PC-3 (cell line): Measurements from ENCODE around the gene CIAO2B. TPM values are rescaled to one million over a fixed set of nuclear protein-coding genes. Genes with fewer than 3 reads are reported as not detected.

Source experiments
- ATAC-seq: fragments of 200-7000 bp; cut with Tn5 transposase; 2 replicates; pipeline ENCODE4 v1.9.1; 2020; ENCODE audit warnings: mild to moderate bottlenecking, moderate library complexity
- BruUV-seq: library from RNA; stranded (reverse); fragments of 400-500 nt; replicated peaks from 2 replicates; lab custom pipeline; 2021; lab: Mats Ljungman, UMichigan
- CTCF ChIA-PET: fragments of 300-600 bp; sonication (Branson Sonifier 250); formaldehyde crosslinking; loops from one replicate; lab custom pipeline; 2022; ENCODE audit warnings: antibody characterized with exemption; lab: Charles Lee
- POLR2A ChIA-PET: fragments of 300-600 bp; sonication (Branson Sonifier 250); formaldehyde crosslinking; loops from one replicate; lab custom pipeline; 2022; ENCODE audit warnings: antibody characterized with exemption; ENCODE audit not compliant: unreplicated experiment; lab: Charles Lee
- DNase-seq: peaks from one replicate; pipeline ENCODE4 v3.0.0-alpha.2; 2015
- H2AFZ ChIP-seq: fragments of 300-600 bp; sonication (generic); 2 replicates; pipeline ENCODE4 v1.6.0; 2016; ENCODE audit warnings: antibody characterized with exemption, low read length
- H3F3A ChIP-seq: fragments of 300-600 bp; sonication (generic); one replicate; pipeline ENCODE4 v1.6.0; 2017; ENCODE audit warnings: antibody characterized with exemption, low read length, control low read depth, mild to moderate bottlenecking; ENCODE audit not compliant: unreplicated experiment
- H3K27ac ChIP-seq: fragments of 300-600 bp; sonication (generic); 2 replicates; pipeline ENCODE4 v1.5.1; 2016; ENCODE audit warnings: mild to moderate bottlenecking, low read length
- H3K27me3 ChIP-seq: fragments of 300-600 bp; sonication (generic); 2 replicates; pipeline ENCODE4 v1.6.1; 2016; ENCODE audit warnings: low read length, mixed read lengths
- H3K36me3 ChIP-seq: fragments of 300-600 bp; sonication (generic); 2 replicates; pipeline ENCODE4 v1.6.1; 2016; ENCODE audit warnings: low read depth, mixed run types, low read length, mixed read lengths
- H3K4me1 ChIP-seq: fragments of 300-600 bp; sonication (generic); 2 replicates; pipeline ENCODE4 v1.5.1; 2016; ENCODE audit warnings: low read length; ENCODE audit not compliant: insufficient read depth
- H3K4me2 ChIP-seq: fragments of 300-600 bp; sonication (generic); 2 replicates; pipeline ENCODE4 v1.6.0; 2016; ENCODE audit warnings: low read length
- H3K4me3 ChIP-seq: fragments of 300-600 bp; sonication (generic); 2 replicates; pipeline ENCODE4 v1.5.1; 2016; ENCODE audit warnings: mild to moderate bottlenecking, low read length, mixed read lengths
- H3K79me2 ChIP-seq: fragments of 300-600 bp; sonication (generic); 2 replicates; pipeline ENCODE4 v1.6.1; 2017; ENCODE audit warnings: low read length, mixed read lengths
- H3K9ac ChIP-seq: fragments of 300-600 bp; sonication (generic); 2 replicates; pipeline ENCODE4 v1.6.0; 2016; ENCODE audit warnings: mild to moderate bottlenecking, low read length
- H3K9me2 ChIP-seq: fragments of 300-600 bp; sonication (generic); replicated peaks from 2 replicates; pipeline ENCODE4 v1.6.1; 2016; ENCODE audit warnings: mixed run types, low read length, mixed read lengths
- H3K9me3 ChIP-seq: fragments of 300-600 bp; sonication (generic); 2 replicates; pipeline ENCODE4 v1.6.1; 2016; ENCODE audit warnings: low read length, mixed read lengths
- H4K20me1 ChIP-seq: fragments of 300-600 bp; sonication (generic); 2 replicates; pipeline ENCODE4 v1.6.1; 2016; ENCODE audit warnings: low read length, mixed read lengths
- EZH2 ChIP-seq: fragments of 300-600 bp; sonication (generic); IDR thresholded peaks from one replicate; pipeline ENCODE4 v1.6.1; 2017; ENCODE audit warnings: antibody characterized with exemption, mild to moderate bottlenecking, low read length; ENCODE audit not compliant: unreplicated experiment
- EZH2phosphoT487 ChIP-seq: fragments of 300-600 bp; sonication (generic); IDR thresholded peaks from 2 replicates; pipeline ENCODE4 v1.6.1; 2018; ENCODE audit warnings: mild to moderate bottlenecking, antibody characterized with exemption, low read length, borderline replicate concordance
- intact Hi-C: fragments of 100-400 bp; cut with micrococcal nuclease; formaldehyde crosslinking; loops from 2 replicates; pipeline ENCODE4 v1.9.0; 2023
- total RNA-seq: library from RNA; depleted of rRNA; stranded (reverse); fragments of >200 nt; gene quantifications from 2 replicates; pipeline ENCODE4 v1.2.3, GENCODE V29; 2014
- TF ChIP-seq, protein P1 (sequence below): fragments of 300-600 bp; sonication (generic); conservative IDR thresholded peaks from 2 replicates; pipeline ENCODE4 v1.5.1; 2017; ENCODE audit warnings: antibody characterized with exemption, low read depth, mild to moderate bottlenecking, low read length

CIAO2B gene
- total RNA-seq, 1 experiment from 2014 or later, result 172 TPM

DNA sequence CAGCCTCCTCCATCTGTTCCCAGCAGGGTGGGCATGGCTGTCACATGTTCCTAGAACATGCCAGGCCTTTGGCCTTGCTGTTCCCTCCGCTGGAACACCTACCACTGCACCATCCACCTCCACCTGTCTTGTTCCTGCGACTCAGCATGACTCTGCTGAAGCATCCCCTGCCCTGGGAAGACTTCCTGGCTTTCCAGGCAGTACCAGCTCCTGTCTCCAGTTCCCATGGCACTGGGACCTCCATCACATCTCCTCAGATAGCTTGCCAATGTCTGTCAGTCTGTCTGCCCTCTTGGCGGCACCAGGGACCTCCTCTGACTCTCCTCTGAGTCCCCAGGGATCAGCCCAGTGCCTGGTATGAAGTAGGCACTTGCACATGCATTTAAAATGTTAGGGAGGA, 38.2 kb downstream of the CIAO2B start:
- no peak overlapping the region for H3K27ac ChIP-seq
- H3K9ac ChIP-seq, result no peak overlapping the region
- H4K20me1 ChIP-seq, result no peaks in the 10 kb centered on the region
- H3K4me1 ChIP-seq, result peaks cover 4% of the 10 kb centered on the region; the same call in 1 of the 2 replicates
- H3F3A ChIP-seq, result no peaks in the 10 kb centered on the region
- H3K27me3 ChIP-seq, result no peaks in the 10 kb centered on the region
- intact Hi-C loops, result no loop called here
- no peaks in the 10 kb centered on the region for H3K79me2 ChIP-seq
- CTCF ChIA-PET, result no interaction called here
- no peak for TF ChIP-seq EZH2
- TF ChIP-seq EZH2phosphoT487, result no peak
- TF ChIP-seq, protein P1, sequence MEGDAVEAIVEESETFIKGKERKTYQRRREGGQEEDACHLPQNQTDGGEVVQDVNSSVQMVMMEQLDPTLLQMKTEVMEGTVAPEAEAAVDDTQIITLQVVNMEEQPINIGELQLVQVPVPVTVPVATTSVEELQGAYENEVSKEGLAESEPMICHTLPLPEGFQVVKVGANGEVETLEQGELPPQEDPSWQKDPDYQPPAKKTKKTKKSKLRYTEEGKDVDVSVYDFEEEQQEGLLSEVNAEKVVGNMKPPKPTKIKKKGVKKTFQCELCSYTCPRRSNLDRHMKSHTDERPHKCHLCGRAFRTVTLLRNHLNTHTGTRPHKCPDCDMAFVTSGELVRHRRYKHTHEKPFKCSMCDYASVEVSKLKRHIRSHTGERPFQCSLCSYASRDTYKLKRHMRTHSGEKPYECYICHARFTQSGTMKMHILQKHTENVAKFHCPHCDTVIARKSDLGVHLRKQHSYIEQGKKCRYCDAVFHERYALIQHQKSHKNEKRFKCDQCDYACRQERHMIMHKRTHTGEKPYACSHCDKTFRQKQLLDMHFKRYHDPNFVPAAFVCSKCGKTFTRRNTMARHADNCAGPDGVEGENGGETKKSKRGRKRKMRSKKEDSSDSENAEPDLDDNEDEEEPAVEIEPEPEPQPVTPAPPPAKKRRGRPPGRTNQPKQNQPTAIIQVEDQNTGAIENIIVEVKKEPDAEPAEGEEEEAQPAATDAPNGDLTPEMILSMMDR, result no peak
- POLR2A ChIA-PET, result no interaction called here
- H3K9me2 ChIP-seq, result no peaks in the 10 kb centered on the region
- BruUV-seq, result no TSS peak
- H3K4me2 ChIP-seq, result no peak overlapping the region
- DNase-seq (no peak), ATAC-seq (no peak)
- H3K4me3 ChIP-seq, result no peak overlapping the region
- H2AFZ ChIP-seq, result no peak overlapping the region
- H3K9me3 ChIP-seq, result no peaks in the 10 kb centered on the region
- H3K36me3 ChIP-seq, result no peaks in the 10 kb centered on the region

- H3K4me2 ChIP-seq, result no peak overlapping the region
- no peak overlapping the region for H3K9ac ChIP-seq
- H3K27me3 ChIP-seq, result no peaks in the 10 kb centered on the region
- peaks cover 4% of the 10 kb centered on the region; the same call in 1 of the 2 replicates for H3K4me1 ChIP-seq
- no peak overlapping the region for H3K4me3 ChIP-seq
- no peak for ATAC-seq
- no peak for DNase-seq
- no peaks in the 10 kb centered on the region for H3K36me3 ChIP-seq
- H3K79me2 ChIP-seq, result no peaks in the 10 kb centered on the region
- no peaks in the 10 kb centered on the region for H4K20me1 ChIP-seq
- intact Hi-C loops, result no loop called here
- no peak overlapping the region for H3K27ac ChIP-seq
- BruUV-seq, result no TSS peak
- no peak for TF ChIP-seq EZH2phosphoT487
- no peak for TF ChIP-seq EZH2
- TF ChIP-seq, protein P1, result no peak
- H3K9me2 ChIP-seq, result no peaks in the 10 kb centered on the region
- POLR2A ChIA-PET, result no interaction called here
- CTCF ChIA-PET, result no interaction called here
- no peaks in the 10 kb centered on the region for H3F3A ChIP-seq
- no peaks in the 10 kb centered on the region for H3K9me3 ChIP-seq
- H2AFZ ChIP-seq, result no peak overlapping the region
Observed at GRCh38 chr16:66895689-66895979, 38.6 kb downstream of the CIAO2B start.

DNA sequence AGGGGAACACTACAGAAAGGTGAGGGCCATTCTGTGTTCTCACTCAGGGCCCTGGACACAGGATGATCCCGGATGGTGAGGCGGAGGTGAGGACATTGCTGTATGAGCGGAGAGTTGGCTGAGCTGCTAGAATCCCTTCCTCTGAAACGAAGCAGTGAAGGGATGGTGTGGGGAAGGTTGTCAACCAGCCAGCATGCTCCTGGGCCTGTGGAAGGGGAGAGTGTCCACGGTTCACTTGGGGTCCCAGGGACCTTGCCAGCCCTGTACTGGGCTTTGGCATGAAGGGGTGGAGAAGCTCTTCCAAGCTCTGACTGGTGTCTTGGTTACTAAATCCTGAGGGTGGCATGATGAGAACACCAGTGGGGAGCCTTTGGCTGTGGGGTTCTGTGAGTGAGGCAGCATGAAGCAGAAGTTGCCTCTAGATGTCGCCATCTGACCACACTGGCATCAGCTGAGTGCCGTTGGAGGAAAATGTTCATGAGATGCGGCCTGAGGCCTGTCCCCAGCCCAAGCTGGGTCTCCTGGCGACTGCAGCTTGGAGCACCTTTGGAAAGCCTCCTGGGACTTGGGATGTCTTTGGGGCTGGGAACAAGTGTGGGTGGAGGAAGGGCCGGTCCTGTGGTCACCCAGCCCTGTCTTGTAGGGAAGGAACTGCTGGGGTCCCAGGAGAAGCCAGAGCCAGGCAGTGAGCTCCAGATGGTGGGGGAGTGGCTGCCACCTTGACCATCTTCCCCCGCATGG, 39.1 kb downstream of the CIAO2B start:
- Histone ChIP-seq H3K4me1 (peaks cover 3% of the 10 kb centered on the region; the same call in 1 of the 2 replicates), H3K27ac (no peak overlapping the region), H3K4me2 (no peak overlapping the region), H3K9me2 (no peaks in the 10 kb centered on the region), H3K9ac (no peak overlapping the region), H3K9me3 (no peaks in the 10 kb centered on the region), H3K79me2 (no peaks in the 10 kb centered on the region), H3K36me3 (no peaks in the 10 kb centered on the region), H3K4me3 (no peak overlapping the region), H2AFZ (no peak overlapping the region), H3F3A (no peaks in the 10 kb centered on the region), H4K20me1 (no peaks in the 10 kb centered on the region), H3K27me3 (no peaks in the 10 kb centered on the region)
- no TSS peak for BruUV-seq
- DNase-seq, result peak; percentile 70
- ATAC-seq, result peak; percentile 89
- intact Hi-C loops, result no loop called here
- ChIA-PET POLR2A (no interaction called here), CTCF (no interaction called here)
- TF ChIP-seq, protein P1, result peak; percentile 81
- TF ChIP-seq EZH2, result no peak
- TF ChIP-seq EZH2phosphoT487, result no peak
